GM21390 (cell line): Measurements from ENCODE around the gene PGK1.

ENCODE experiments used
- ATAC-seq: cut with Tn5 transposase; IDR thresholded peaks from one replicate; pipeline ENCODE4 v1.9.1; 2021; ENCODE audit not compliant: unreplicated experiment

Gene PGK1

DNA sequence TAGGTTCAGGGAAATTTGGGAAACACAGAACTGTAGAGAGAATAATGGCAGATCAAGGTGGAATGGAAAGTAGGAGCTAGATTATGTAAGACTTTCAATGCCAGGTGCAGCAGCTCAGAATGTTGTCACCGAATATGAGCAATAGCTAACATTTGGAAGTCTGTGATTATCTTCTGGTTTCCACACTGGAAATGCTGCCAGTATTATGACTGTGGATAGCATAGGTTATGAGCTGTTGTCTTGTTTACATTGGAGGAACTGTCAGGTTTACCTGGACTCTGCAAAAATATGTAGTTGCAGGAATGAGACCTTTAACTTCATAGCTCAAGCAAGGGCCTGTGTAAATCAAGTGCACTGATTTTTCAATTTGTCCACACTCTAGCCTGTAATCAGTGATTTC is 61.4 kb downstream of the PGK1 start:
- no peak for ATAC-seq

DNA sequence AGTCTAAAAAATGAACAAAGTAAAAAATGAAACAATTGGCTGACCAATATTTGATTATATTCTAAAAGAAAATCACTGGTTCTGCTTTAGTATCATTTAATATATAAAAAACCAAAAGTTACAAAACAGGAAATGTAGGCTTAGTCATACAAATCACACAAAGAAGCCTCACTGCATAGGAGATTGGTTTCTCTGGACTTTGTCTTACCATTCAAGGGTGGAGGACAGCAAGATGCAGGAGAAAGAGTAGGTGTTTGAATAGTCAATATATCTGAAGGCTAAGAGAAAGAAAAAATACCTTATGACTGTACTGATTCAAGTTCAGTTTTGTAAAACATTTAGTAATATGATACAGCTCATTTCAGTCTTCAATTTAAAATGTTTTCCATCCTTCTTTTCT is 64.0 kb downstream of the PGK1 start:
- ATAC-seq = no peak
